HG02884 (cell line): ENCODE results near the gene FAM171A1.

Experiments
- ATAC-seq: cut with Tn5 transposase; IDR thresholded peaks from one replicate; pipeline ENCODE4 v1.9.1; 2021; ENCODE audit warnings: mild to moderate bottlenecking, moderate library complexity; ENCODE audit not compliant: unreplicated experiment

FAM171A1 gene

DNA sequence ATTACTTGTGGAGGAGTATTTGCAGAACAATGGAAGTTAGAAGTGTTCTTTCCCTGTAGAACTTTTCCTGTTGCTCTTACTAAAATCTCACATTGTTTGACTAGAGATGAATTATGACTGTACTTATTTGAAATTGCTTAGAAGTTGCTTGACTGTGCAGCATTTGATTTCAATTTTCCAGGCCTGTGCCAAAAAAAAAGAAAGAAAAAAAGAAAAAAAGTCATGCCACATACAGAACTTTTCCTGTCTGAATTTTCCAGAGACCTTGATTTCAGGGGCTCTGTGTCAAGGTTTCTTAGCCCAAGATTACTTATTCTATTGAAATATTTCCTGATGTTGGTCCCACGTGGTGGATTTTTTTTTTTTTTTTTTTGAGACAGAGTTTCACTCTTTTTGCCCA, 3.5 kb upstream of the FAM171A1 start:
- ATAC-seq = no peak

- ATAC-seq = no peak
Measured at GRCh38 chr10:15374156-15374555, 3.1 kb upstream of the FAM171A1 start.

DNA sequence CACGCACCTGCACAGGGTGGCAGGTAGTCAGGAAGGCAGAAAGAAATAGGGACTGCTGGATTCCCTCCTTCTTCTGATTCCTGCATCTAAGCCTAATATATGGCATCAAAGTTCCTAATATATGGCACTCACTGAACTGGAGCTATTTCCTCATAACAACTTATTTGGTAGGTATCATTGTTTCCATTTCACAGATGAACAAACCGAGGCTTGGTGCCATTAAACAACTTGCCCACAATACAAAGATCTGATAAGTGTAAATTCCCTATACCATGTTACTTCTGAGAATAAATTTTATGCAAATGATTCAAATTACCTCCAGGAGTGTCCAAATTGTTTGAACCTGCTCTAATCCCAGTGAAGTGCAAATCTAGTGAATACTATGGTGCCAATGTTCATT, 2.1 kb upstream of the FAM171A1 start:
- no peak for ATAC-seq

DNA sequence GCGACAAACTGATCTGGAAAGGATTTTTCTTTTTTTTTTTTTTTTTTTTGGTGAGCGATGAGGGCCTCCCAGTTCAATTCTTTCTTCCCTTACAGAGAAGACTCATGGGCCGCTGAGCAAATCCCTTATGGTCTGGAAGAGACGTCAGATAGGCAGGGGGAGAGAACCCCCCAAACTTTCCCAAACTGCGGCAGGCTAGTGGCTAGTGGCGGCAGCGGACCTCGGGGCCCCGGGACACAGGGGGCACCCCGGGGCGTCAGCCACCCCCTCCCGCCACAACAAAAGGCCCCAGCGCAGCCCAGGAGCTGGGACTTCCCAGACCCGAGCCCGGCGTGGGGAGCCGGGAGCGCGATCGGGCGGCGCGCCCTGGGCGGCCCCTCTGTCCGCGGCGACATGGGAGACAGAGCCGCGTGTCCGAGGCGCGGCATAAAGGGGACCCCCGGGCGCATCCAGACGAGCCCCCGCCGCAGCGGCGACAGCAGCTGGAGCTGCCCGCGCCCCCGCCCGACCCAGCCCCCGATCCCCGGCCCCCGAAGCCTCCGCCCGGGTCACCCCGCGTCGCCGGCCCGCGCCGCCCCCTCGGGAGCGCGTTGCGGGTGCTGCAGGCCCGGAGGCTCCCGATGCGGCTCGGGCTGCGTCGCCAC, 755 bp downstream of the FAM171A1 start:
- ATAC-seq = peak; percentile 28

DNA sequence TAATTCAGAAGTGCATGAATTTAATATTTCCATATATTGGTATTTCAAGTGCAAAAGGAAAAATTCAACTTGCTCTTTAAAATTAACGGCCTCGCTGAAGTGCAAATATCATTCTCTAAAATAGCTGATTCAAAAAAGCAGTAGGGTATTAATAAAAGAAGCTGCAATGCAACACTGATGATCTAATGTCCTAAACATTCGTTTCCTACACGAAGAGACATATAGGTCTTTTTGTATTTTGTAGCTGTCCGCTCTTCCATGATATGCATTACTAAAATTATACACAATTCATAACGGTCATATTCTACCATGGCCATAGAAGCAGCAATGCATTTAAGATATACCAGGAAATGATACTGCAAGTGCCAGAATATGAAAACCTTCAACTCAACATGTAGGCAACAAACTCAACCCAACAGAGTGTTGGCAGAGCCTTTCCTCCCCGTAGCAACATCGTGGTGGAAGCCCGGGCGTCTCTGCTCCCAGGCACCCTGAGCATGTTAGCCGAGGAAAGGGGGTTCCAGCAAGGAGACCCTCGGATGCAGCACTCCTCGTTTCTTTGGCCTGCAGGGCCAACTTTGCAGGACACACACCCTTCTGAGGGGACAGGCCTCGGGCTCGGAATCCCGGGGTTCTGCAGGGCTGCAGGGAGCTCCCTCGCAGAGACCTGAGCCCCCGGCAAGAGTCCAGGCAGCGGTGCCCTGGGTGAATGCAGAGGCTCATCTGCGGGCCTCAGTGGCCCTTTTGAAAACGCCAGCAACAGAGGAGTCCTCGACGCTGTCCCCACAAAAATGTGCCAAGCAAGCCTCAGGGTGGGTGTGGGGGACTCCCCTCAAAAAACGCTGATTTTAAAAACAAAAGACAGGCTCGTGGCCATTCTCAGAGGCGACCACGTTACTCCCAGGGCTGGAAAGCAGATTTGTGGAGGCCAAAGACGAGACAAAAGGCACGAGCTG, 1.6 kb downstream of the FAM171A1 start:
- ATAC-seq = no peak

- ATAC-seq = no peak
Measured at GRCh38 chr10:15368101-15368855, 2.8 kb downstream of the FAM171A1 start.

GRCh38 chr10:15367296-15368085, 3.6 kb downstream of the FAM171A1 start:
- no peak for ATAC-seq

- no peak for ATAC-seq
Measured at GRCh38 chr10:15365692-15366091, 5.4 kb downstream of the FAM171A1 start.

DNA sequence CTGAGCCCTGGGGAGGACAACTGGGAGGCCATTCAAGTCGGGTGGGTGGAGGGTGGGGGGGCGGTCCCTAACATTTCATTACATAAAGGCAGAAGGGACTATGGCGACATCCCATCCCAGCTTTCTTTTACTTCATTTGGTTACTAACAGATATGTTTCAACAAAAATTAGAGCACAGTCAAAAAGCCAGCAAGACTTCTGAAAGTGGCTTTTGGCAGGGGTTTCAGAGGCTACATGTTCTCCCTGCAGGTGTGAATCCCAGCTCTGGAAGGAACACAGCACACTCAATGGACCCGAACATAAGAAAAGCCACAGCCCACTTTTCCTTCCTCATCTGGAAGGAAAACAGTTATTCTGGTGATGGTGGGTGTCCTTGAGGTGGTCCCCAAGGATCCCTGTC, 7.1 kb downstream of the FAM171A1 start:
- no peak for ATAC-seq

DNA sequence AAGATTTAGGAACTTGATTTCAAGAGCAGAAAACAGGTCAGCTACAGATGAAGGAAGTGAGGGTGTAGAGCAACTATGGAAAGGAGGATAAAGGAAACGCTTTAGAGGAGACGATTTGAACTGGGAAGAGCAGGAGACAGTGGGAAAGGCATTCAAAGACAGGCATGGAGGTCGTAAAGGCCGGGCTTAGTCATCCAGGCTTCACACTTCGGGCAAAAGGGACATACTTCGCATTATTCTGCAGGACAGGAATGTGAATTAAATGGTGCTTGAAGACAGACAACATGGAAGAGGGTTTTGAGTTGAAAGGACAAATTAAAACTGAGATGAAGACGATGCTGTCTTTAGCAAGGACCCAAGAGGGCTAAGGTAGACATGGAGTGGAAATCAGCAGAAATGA, 8.1 kb downstream of the FAM171A1 start:
- ATAC-seq = no peak

GRCh38 chr10:15361131-15361530, 10.0 kb downstream of the FAM171A1 start:
- no peak for ATAC-seq

GRCh38 chr10:15360566-15360965, 10.5 kb downstream of the FAM171A1 start:
- ATAC-seq = no peak

DNA sequence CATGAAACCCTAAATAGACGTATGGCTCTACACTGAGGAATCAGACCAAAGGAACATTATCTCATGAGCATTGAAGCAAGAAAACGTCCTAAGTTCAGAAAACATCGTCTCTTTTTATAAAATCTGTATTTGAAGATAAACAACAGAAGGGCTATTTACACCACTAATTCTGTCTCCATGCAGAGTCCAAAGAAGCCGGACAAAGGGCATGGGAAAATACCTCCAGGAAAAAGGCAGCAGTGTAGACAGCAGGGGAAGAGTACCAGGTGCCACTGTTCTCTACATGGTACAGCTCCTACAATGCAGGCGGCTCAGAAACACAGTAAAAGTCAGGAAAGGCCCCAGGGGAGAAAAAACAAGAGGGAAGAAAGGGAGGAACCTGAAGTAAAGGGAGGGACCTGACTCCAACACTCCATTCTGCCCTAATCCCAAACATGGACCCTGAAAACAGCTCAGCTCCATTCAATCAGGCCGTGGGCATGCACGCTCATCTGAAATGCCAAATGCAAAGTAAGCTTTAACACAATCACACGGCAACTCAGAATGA, 17.5 kb downstream of the FAM171A1 start:
- no peak for ATAC-seq

DNA sequence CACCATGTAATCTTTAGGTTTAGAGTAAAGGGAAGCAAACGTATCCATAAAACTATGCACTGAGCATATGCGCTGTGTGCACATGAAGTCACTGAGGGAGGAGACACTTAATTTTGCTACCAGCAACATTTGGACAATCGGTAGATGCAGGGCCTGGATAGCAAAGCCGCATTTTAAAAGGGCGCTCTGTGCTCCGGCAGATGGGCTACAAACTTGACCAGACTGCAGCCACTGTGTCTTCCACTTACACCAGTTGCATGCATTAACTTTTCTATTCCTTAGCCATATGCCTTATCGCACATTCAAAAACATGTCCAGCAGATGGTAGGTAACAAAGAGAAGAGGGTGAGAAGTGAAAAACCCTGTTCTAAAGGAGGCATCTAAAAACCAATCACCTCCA, 18.3 kb downstream of the FAM171A1 start:
- no peak for ATAC-seq

DNA sequence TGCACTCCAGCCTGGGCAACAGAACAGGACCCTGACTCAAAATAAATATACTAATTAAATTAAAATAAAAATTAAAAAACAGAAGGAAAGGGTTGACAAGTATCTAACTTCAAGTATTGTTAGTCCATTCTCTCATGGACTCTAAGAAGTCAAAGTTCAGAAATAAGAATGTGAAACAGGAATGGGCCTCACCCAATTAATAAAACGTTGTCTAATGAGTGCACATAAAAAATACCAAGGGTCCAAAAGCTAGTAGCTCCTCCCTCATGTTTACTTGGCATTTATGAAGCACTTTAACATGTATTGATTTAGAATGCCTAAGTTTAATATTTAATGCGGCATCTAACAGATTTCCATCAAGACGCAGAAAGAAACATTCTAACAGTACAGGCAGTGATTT, 18.9 kb downstream of the FAM171A1 start:
- no peak for ATAC-seq

- no peak for ATAC-seq
Measured at GRCh38 chr10:15351099-15351820, 19.8 kb downstream of the FAM171A1 start.

DNA sequence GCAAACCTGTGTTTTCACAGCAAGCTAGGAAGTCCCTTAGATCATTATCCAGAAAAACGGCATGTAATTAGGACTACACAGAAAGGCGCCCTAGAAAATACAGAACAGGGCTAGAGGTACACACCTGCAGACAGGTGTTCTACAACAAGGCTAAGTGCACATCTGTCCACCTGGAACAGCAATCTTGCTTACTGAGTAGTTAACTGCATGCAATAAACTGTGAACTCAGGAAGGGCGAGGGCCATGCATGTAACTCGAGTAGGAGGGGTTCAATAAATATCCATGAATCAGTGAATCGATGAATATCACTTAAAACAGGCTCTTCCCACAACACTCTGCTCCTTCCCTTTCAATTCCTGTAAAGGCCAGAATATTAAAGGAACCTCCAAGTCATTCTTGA, 22.0 kb downstream of the FAM171A1 start:
- no peak for ATAC-seq

GRCh38 chr10:15348579-15348978, 22.5 kb downstream of the FAM171A1 start:
- ATAC-seq = no peak

DNA sequence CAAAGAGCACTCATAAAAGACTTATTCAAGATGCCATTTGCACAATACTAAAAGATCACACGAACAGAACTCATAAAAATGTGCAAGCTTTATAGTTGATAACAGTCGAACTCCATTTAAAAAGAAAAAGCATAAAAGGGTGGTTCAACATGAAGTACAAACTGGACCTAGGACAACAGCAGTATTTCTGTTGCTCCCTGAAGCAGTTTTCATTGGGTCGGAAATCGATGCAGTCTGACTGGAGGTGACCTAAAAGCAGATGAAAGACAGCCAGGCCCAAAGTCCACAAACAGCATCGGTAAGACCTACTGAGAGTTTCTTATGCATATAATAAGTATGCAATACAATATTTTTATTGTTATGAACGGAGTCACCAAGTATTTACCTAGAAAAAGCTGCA, 23.9 kb downstream of the FAM171A1 start:
- ATAC-seq = no peak
